Activated T-helper 2 cell treated with anti-CD3 and anti-CD28 coated beads, Interferon-gamma antibody, Interleukin-2, Interleukin-4, amounts not matched to agents 10 μg/mL and 5 μg/mL and 100 μg/mL, durations not matched to agents 14 hours and 24 hours and 36 hours (primary cell): Measurements from ENCODE around the gene DAB2IP. TPM values are rescaled to one million over a fixed set of nuclear protein-coding genes. Genes with fewer than 3 reads are reported as not detected.

ENCODE experiments used
- DNase-seq: peaks from one replicate; pipeline ENCODE4 v3.0.0; 2021; ENCODE audit warnings: low spot score
- H3K27ac Mint-ChIP-seq: one replicate; pipeline ENCODE4 v1.8.0; 2021; ENCODE audit warnings: mixed read lengths
- H3K27me3 Mint-ChIP-seq: one replicate; pipeline ENCODE4 v1.8.0; 2021; ENCODE audit warnings: low read depth, mixed read lengths
- H3K36me3 Mint-ChIP-seq: one replicate; pipeline ENCODE4 v1.8.0; 2021; ENCODE audit warnings: low read depth, mixed read lengths
- H3K4me1 Mint-ChIP-seq: one replicate; pipeline ENCODE4 v1.8.0; 2021; ENCODE audit warnings: low read depth, mixed read lengths
- H3K4me3 Mint-ChIP-seq: one replicate; pipeline ENCODE4 v1.8.0; 2021; ENCODE audit warnings: low read depth, mild to moderate bottlenecking, moderate library complexity, mixed read lengths
- H3K9me3 Mint-ChIP-seq: one replicate; pipeline ENCODE4 v1.8.0; 2021; ENCODE audit warnings: mixed read lengths
- intact Hi-C: fragments of 100-400 bp; cut with micrococcal nuclease; formaldehyde crosslinking; loops from one replicate; pipeline ENCODE4 v1.15.1; 2023
- total RNA-seq: library from RNA; stranded (reverse); gene quantifications from 2 replicates; pipeline ENCODE4 v1.2.3, GENCODE V29; 2022

The DAB2IP gene
- total RNA-seq, 1 donor from 2014 or later = not detected

DNA sequence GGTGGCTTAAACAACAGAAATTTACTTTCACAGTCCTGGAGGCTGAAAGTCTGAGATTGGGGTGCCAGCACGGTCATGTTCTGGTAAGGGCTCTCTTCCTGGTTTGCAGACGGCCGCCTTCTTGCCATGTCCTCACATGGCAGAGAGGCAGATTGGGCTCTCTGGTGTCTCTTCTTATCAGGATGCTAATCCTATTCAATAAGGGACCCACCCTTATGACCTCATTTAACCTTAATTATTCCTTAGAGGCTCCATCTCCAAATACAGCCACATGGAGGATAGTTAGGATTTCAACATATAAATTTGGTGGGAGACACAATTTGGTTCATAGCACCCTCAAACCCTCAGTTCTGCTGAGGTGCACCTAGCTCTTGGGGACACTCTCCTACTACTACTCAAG, 180.4 kb downstream of the DAB2IP start:
- no peaks in the 10 kb centered on the region for H3K9me3 Mint-ChIP-seq
- no peaks in the 10 kb centered on the region for H3K27me3 Mint-ChIP-seq
- H3K4me1 Mint-ChIP-seq = no peaks in the 10 kb centered on the region
- intact Hi-C loops = no loop called here
- no peak for DNase-seq
- no peak overlapping the region for H3K4me3 Mint-ChIP-seq
- H3K36me3 Mint-ChIP-seq = no peaks in the 10 kb centered on the region
- H3K27ac Mint-ChIP-seq = no peak overlapping the region

DNA sequence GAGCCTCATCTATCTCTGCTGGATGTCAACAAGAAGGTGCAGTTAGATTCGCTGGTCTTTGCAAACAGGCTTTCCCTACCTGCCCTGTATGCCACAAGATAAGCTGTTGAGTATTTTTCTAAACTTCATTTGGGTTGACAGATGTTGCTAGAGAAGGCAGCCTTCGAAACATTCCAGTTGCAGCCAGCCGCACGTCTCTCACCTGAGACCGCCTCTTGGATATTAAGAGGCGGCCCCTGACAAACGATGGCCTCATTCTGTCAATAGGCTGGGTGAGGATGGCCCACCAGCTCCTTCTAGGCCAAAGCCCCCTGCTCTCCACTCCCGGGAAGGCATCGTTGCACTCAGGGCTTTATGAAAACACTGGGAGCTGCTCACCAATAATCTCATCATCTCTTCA, 181.6 kb downstream of the DAB2IP start:
- H3K9me3 Mint-ChIP-seq = no peaks in the 10 kb centered on the region
- intact Hi-C loops = no loop called here
- H3K4me3 Mint-ChIP-seq = no peak overlapping the region
- H3K36me3 Mint-ChIP-seq = no peaks in the 10 kb centered on the region
- no peak overlapping the region for H3K27ac Mint-ChIP-seq
- no peak for DNase-seq
- H3K27me3 Mint-ChIP-seq = no peaks in the 10 kb centered on the region
- no peaks in the 10 kb centered on the region for H3K4me1 Mint-ChIP-seq

Other genes starting within 250 kb of the DAB2IP start
- not detected in 2 replicates for gene GGTA1, start 151.8 kb upstream of the DAB2IP start, total RNA-seq